Measurements from ENCODE around the gene UGT1A9. TPM values are rescaled to one million over a fixed set of nuclear protein-coding genes. Genes with fewer than 3 reads are reported as not detected.

UGT1A9 gene
- polyA plus RNA-seq, 1 of the 3 experiments (the other 2 are of a cell fraction): not detected

- ChIA-PET CTCF (no interaction called here), POLR2A (no interaction called here)
- Histone ChIP-seq H3K4me2 (no peak overlapping the region), H3K4me1 (ENCODE audit: control insufficient read depth in 1 of 2, insufficient read depth in 2 of 2, low read depth in 1 of 2, low read length in 1 of 2) (no peaks in the 10 kb centered on the region), H3K36me3 (replicated peaks in 1 of 2; ENCODE audit: control insufficient read depth in 1 of 2, insufficient read depth in 2 of 2, low read length in 1 of 2) (no peaks in the 10 kb centered on the region), H3K27ac (ENCODE audit: low read depth in 2 of 2, low read length in 1 of 2) (no peak overlapping the region), H3K9me2 (no peaks in the 10 kb centered on the region), H3K4me3 (ENCODE audit: low read depth in 2 of 2, low read length in 1 of 2) (no peak overlapping the region), H3K9ac (no peak overlapping the region), H3K27me3 (ENCODE audit: insufficient read depth) (no peaks in the 10 kb centered on the region), H3K9me3 (no peaks in the 10 kb centered on the region), H2AFZ (ENCODE audit: low read depth) (no peak overlapping the region), H4K20me1 (ENCODE audit: insufficient read depth) (no peaks in the 10 kb centered on the region), H3F3A (replicated peaks; ENCODE audit: insufficient read depth) (no peaks in the 10 kb centered on the region), H3K79me2 (ENCODE audit: insufficient read depth) (no peaks in the 10 kb centered on the region)
- 46% methylated on average over 6 of the region's 7 CpGs for WGBS (ENCODE audit: low lambda C conversion rate)
- TF ChIP-seq GATA2 (CRISPR knock-in tag; IDR thresholded peaks at IDR 0.05) (no peak), NRF1 (IDR thresholded peaks at IDR 0.05; ENCODE audit: low read depth, low read length) (no peak), EP300 (IDR thresholded peaks at IDR 0.05; ENCODE audit: borderline replicate concordance in 1 of 2, low read depth in 1 of 2, low read length in 1 of 2) (no peak), RFX5 (IDR thresholded peaks at IDR 0.05; ENCODE audit: low read length) (no peak), RCOR1 (IDR thresholded peaks at IDR 0.05; ENCODE audit: low read length) (no peak), EZH2phosphoT487 (IDR thresholded peaks at IDR 0.05; ENCODE audit: borderline replicate concordance, low read depth) (no peak), JUND (IDR thresholded peaks at IDR 0.05) (no peak), GABPA (IDR thresholded peaks at IDR 0.05; ENCODE audit: low read depth) (no peak), MEF2A (IDR thresholded peaks at IDR 0.05; ENCODE audit: borderline replicate concordance, low read depth) (no peak), TAF1 (IDR thresholded peaks at IDR 0.05; ENCODE audit: borderline replicate concordance, low read depth, low read length) (no peak), POLR2AphosphoS5 (IDR thresholded peaks at IDR 0.05; ENCODE audit: low read depth, low read length) (no peak), TEAD4 (IDR thresholded peaks at IDR 0.05; ENCODE audit: borderline replicate concordance, insufficient read depth) (no peak), FOSL2 (IDR thresholded peaks at IDR 0.05; ENCODE audit: borderline replicate concordance, low read depth) (no peak), CTCF (IDR thresholded peaks at IDR 0.05) (no peak), NFIC (IDR thresholded peaks at IDR 0.05; ENCODE audit: borderline replicate concordance) (no peak), FOXJ3 (CRISPR knock-in tag; IDR thresholded peaks at IDR 0.05) (no peak)
- TF ChIP-seq, protein P1, sequence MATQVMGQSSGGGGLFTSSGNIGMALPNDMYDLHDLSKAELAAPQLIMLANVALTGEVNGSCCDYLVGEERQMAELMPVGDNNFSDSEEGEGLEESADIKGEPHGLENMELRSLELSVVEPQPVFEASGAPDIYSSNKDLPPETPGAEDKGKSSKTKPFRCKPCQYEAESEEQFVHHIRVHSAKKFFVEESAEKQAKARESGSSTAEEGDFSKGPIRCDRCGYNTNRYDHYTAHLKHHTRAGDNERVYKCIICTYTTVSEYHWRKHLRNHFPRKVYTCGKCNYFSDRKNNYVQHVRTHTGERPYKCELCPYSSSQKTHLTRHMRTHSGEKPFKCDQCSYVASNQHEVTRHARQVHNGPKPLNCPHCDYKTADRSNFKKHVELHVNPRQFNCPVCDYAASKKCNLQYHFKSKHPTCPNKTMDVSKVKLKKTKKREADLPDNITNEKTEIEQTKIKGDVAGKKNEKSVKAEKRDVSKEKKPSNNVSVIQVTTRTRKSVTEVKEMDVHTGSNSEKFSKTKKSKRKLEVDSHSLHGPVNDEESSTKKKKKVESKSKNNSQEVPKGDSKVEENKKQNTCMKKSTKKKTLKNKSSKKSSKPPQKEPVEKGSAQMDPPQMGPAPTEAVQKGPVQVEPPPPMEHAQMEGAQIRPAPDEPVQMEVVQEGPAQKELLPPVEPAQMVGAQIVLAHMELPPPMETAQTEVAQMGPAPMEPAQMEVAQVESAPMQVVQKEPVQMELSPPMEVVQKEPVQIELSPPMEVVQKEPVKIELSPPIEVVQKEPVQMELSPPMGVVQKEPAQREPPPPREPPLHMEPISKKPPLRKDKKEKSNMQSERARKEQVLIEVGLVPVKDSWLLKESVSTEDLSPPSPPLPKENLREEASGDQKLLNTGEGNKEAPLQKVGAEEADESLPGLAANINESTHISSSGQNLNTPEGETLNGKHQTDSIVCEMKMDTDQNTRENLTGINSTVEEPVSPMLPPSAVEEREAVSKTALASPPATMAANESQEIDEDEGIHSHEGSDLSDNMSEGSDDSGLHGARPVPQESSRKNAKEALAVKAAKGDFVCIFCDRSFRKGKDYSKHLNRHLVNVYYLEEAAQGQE (IDR thresholded peaks at IDR 0.05; ENCODE audit: low read depth, low read length): no peak
- TF ChIP-seq, protein P2, sequence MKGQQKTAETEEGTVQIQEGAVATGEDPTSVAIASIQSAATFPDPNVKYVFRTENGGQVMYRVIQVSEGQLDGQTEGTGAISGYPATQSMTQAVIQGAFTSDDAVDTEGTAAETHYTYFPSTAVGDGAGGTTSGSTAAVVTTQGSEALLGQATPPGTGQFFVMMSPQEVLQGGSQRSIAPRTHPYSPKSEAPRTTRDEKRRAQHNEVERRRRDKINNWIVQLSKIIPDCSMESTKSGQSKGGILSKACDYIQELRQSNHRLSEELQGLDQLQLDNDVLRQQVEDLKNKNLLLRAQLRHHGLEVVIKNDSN (IDR thresholded peaks at IDR 0.05; ENCODE audit: borderline replicate concordance, low read depth): no peak
- TF ChIP-seq, protein P3, sequence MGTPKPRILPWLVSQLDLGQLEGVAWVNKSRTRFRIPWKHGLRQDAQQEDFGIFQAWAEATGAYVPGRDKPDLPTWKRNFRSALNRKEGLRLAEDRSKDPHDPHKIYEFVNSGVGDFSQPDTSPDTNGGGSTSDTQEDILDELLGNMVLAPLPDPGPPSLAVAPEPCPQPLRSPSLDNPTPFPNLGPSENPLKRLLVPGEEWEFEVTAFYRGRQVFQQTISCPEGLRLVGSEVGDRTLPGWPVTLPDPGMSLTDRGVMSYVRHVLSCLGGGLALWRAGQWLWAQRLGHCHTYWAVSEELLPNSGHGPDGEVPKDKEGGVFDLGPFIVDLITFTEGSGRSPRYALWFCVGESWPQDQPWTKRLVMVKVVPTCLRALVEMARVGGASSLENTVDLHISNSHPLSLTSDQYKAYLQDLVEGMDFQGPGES (IDR thresholded peaks at IDR 0.05; ENCODE audit: low read depth, low read length): no peak
- TF ChIP-seq, protein P4, sequence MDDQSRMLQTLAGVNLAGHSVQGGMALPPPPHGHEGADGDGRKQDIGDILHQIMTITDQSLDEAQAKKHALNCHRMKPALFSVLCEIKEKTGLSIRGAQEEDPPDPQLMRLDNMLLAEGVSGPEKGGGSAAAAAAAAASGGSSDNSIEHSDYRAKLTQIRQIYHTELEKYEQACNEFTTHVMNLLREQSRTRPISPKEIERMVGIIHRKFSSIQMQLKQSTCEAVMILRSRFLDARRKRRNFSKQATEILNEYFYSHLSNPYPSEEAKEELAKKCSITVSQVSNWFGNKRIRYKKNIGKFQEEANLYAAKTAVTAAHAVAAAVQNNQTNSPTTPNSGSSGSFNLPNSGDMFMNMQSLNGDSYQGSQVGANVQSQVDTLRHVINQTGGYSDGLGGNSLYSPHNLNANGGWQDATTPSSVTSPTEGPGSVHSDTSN (IDR thresholded peaks at IDR 0.05): no peak
- DNase-seq: no peak
Observed at GRCh38 chr2:233800208-233800607, 128.5 kb downstream of the UGT1A9 start.
